ENCODE results near the gene GLRA3. TPM values are rescaled to one million over a fixed set of nuclear protein-coding genes. Genes with fewer than 3 reads are reported as not detected.

The GLRA3 gene
- total and polyA plus RNA-seq, 2 experiments from 2014 or later, result 0.03 to 0.19 TPM

DNA sequence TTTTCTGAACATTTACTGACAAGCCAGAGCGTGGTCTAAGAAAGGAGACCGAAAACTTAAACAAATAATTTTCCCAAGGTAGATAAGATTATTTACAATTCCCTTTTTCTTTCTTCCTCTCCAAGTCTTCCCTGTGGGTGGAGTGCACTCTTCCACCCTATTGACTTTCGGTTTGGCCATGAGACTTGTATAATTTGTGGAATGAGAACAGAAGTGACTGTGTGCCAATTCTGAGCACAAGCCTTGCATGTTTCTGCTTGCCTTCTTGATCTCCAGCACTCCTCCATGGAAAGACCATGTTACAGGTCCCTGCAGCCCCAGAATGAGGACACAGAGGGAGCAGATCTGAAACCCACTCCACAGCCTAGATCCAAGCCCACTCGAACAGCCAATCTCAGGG lies 156.8 kb downstream of the GLRA3 start (continued):
- TF ChIP-seq ZNF331 (CRISPR knock-in tag; IDR thresholded peaks at IDR 0.05; ENCODE audit: low read depth), result no peak
- TF ChIP-seq, protein P1, sequence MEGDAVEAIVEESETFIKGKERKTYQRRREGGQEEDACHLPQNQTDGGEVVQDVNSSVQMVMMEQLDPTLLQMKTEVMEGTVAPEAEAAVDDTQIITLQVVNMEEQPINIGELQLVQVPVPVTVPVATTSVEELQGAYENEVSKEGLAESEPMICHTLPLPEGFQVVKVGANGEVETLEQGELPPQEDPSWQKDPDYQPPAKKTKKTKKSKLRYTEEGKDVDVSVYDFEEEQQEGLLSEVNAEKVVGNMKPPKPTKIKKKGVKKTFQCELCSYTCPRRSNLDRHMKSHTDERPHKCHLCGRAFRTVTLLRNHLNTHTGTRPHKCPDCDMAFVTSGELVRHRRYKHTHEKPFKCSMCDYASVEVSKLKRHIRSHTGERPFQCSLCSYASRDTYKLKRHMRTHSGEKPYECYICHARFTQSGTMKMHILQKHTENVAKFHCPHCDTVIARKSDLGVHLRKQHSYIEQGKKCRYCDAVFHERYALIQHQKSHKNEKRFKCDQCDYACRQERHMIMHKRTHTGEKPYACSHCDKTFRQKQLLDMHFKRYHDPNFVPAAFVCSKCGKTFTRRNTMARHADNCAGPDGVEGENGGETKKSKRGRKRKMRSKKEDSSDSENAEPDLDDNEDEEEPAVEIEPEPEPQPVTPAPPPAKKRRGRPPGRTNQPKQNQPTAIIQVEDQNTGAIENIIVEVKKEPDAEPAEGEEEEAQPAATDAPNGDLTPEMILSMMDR (conservative IDR thresholded peaks at IDR 0.05; ENCODE audit: low read depth in 2 of 2), result no peak
- TF ChIP-seq, protein P2, sequence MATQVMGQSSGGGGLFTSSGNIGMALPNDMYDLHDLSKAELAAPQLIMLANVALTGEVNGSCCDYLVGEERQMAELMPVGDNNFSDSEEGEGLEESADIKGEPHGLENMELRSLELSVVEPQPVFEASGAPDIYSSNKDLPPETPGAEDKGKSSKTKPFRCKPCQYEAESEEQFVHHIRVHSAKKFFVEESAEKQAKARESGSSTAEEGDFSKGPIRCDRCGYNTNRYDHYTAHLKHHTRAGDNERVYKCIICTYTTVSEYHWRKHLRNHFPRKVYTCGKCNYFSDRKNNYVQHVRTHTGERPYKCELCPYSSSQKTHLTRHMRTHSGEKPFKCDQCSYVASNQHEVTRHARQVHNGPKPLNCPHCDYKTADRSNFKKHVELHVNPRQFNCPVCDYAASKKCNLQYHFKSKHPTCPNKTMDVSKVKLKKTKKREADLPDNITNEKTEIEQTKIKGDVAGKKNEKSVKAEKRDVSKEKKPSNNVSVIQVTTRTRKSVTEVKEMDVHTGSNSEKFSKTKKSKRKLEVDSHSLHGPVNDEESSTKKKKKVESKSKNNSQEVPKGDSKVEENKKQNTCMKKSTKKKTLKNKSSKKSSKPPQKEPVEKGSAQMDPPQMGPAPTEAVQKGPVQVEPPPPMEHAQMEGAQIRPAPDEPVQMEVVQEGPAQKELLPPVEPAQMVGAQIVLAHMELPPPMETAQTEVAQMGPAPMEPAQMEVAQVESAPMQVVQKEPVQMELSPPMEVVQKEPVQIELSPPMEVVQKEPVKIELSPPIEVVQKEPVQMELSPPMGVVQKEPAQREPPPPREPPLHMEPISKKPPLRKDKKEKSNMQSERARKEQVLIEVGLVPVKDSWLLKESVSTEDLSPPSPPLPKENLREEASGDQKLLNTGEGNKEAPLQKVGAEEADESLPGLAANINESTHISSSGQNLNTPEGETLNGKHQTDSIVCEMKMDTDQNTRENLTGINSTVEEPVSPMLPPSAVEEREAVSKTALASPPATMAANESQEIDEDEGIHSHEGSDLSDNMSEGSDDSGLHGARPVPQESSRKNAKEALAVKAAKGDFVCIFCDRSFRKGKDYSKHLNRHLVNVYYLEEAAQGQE (IDR thresholded peaks at IDR 0.05; ENCODE audit: unreplicated experiment), result no peak
- TF ChIP-seq EZH2 (IDR thresholded peaks at IDR 0.05; ENCODE audit: low read depth, unreplicated experiment), result no peak
- TF ChIP-seq JUNB (IDR thresholded peaks at IDR 0.05; ENCODE audit: unreplicated experiment), result no peak
- TF ChIP-seq, protein P3, sequence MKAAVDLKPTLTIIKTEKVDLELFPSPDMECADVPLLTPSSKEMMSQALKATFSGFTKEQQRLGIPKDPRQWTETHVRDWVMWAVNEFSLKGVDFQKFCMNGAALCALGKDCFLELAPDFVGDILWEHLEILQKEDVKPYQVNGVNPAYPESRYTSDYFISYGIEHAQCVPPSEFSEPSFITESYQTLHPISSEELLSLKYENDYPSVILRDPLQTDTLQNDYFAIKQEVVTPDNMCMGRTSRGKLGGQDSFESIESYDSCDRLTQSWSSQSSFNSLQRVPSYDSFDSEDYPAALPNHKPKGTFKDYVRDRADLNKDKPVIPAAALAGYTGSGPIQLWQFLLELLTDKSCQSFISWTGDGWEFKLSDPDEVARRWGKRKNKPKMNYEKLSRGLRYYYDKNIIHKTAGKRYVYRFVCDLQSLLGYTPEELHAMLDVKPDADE (IDR thresholded peaks at IDR 0.05), result no peak
- no peak for TF ChIP-seq POLR2AphosphoS5 (IDR thresholded peaks at IDR 0.05; ENCODE audit: low read depth)
- TF ChIP-seq ZNF114 (CRISPR knock-in tag; IDR thresholded peaks at IDR 0.05), result no peak
- no peak for TF ChIP-seq NANOG (IDR thresholded peaks at IDR 0.05; ENCODE audit: borderline replicate concordance)
- no peak for TF ChIP-seq STAT1 (IDR thresholded peaks at IDR 0.05; ENCODE audit: unreplicated experiment)

DNA sequence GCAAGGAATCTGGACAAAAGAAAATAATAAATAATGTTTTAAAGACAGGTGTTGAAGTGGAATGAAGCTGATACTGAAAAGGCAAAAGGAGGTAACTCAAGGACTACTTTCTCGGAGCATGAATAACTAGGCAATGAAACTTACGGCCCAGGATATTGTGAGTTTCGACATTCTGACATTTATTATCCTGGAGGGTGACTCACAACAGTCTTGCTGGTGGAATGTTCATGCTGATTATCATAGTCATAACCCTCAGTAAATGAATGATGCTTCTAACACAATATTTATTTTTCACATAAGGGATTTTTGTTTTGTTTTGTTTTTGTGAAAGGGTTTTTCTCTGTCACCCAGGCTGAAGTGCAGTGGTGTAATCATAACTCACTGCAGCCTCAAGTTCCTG lies 159.8 kb downstream of the GLRA3 start:
- Histone ChIP-seq H3K27ac (ENCODE audit: low read depth) (no peak overlapping the region), H3K79me2 (replicated peaks; ENCODE audit: insufficient read depth) (no peaks in the 10 kb centered on the region), H2AFZ (no peak overlapping the region), H4K20me1 (replicated peaks; ENCODE audit: insufficient read depth) (no peaks in the 10 kb centered on the region), H3F3A (replicated peaks; ENCODE audit: low read depth) (no peaks in the 10 kb centered on the region), H3K9me2 (ENCODE audit: insufficient read depth) (no peaks in the 10 kb centered on the region), H3K4me1 (ENCODE audit: insufficient read depth) (peaks cover 11% of the 10 kb centered on the region), H3K27me3 (ENCODE audit: insufficient read depth) (no peaks in the 10 kb centered on the region), H3K36me3 (ENCODE audit: insufficient read depth) (no peaks in the 10 kb centered on the region), H3K4me2 (no peak overlapping the region), H3K4me3 (no peak overlapping the region)
- DNase-seq (ENCODE audit: low spot score) (no peak), ATAC-seq (no peak)
- Mint-ChIP-seq H3K4me1 (peaks cover 12% of the 10 kb centered on the region), H3K4me3 (no peak overlapping the region), H3K9me3 (no peaks in the 10 kb centered on the region), H3K27ac (no peak overlapping the region), H3K36me3 (ENCODE audit: low read depth) (no peaks in the 10 kb centered on the region), H3K27me3 (ENCODE audit: insufficient read depth, low read depth, poor library complexity) (peaks cover 1% of the 10 kb centered on the region)
- TF ChIP-seq STAT1 (IDR thresholded peaks at IDR 0.05; ENCODE audit: unreplicated experiment), result no peak
- TF ChIP-seq CREB1 (CRISPR knock-in tag; IDR thresholded peaks at IDR 0.05; ENCODE audit: low read depth), result no peak
- TF ChIP-seq, protein P2 (IDR thresholded peaks at IDR 0.05; ENCODE audit: unreplicated experiment), result no peak
- no peak for TF ChIP-seq ZNF114 (CRISPR knock-in tag; IDR thresholded peaks at IDR 0.05)
- no peak for TF ChIP-seq EZH2phosphoT487 (IDR thresholded peaks at IDR 0.05; ENCODE audit: unreplicated experiment)
- TF ChIP-seq ZNF331 (CRISPR knock-in tag; IDR thresholded peaks at IDR 0.05; ENCODE audit: low read depth), result no peak
- no peak for TF ChIP-seq EZH2 (IDR thresholded peaks at IDR 0.05; ENCODE audit: low read depth, unreplicated experiment)
- no peak for TF ChIP-seq JUNB (IDR thresholded peaks at IDR 0.05; ENCODE audit: unreplicated experiment)
- no peak for TF ChIP-seq NANOG (IDR thresholded peaks at IDR 0.05; ENCODE audit: borderline replicate concordance)
- no peak for TF ChIP-seq POLR2AphosphoS5 (IDR thresholded peaks at IDR 0.05; ENCODE audit: low read depth)
- TF ChIP-seq, protein P1 (conservative IDR thresholded peaks at IDR 0.05; ENCODE audit: low read depth in 2 of 2), result no peak

All from GM23338 (cell line).